Activated T-cell treated with anti-CD3 and anti-CD28 coated beads, Interleukin-2, amount 50 U/mL, for 1 hour (primary cell): ENCODE data around the gene KRT8.
A peak's percentile ranks its signal among the peaks of the same experiment; 100 is the strongest.
"Not testable (repeated sequence)": the region's sequence is repeated elsewhere in the genome, so short reads cannot be mapped to it uniquely, and the experiment has no call there.

ENCODE experiments used
- DNase-seq: peaks from one replicate; pipeline ENCODE4 v3.0.0-alpha.2; 2020

KRT8 gene

DNA sequence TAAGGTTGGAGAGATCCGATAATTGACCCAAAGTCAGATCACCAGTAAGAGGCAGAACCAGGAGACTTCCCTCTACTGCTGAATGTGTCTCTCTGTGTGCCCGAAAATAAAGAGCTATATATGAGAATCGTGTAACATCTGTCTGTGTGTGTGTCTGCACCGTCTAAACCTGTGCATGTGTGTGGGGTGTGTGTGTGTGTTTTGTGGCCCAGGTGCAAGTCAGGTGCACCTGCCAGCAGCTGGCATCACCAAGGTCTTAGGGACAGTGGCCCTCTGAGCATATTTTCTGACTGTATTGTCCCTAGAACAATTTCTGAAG lies 31.4 kb downstream of the KRT8 start:
- DNase-seq, result no peak

DNA sequence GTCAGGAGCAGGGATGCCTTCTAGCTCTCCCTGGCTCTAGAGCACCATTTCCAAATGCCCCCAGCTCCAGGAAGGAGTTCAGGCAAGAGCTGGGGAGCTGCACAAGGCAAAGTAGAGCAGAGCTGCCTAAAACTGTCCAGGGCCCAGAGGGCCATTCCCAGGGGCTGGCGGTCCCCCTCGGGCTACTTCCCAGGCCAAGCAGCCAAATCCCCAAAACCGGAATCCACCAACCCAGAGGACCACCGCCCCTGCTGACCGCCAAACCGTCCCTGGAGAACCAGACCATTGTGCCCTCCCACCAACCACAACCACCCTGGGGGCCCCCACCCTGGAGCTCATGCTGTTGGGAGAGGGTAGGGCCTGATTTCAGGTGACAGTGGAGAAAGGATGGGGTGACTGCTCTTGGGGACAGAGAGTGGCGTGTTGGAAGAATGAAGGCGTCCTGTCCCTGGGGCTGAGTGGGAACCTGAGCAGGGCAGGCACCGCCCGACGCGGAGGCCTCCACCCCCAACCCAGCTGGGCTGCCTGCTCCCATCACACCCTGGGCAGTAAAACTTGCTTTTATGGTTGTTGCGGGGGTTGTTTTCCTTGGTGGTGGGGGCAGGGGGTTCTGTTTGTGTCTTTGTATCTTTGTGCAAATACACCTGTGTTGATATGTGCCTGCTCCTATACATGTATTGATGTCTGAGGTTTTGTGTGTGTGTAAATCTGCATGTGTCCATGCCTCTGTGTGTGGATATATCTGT lies 32.1 kb downstream of the KRT8 start:
- DNase-seq, result no peak

- no peak for DNase-seq
These were observed 33.4 kb downstream of the KRT8 start for GRCh38 chr12:52871291-52872039.

DNA sequence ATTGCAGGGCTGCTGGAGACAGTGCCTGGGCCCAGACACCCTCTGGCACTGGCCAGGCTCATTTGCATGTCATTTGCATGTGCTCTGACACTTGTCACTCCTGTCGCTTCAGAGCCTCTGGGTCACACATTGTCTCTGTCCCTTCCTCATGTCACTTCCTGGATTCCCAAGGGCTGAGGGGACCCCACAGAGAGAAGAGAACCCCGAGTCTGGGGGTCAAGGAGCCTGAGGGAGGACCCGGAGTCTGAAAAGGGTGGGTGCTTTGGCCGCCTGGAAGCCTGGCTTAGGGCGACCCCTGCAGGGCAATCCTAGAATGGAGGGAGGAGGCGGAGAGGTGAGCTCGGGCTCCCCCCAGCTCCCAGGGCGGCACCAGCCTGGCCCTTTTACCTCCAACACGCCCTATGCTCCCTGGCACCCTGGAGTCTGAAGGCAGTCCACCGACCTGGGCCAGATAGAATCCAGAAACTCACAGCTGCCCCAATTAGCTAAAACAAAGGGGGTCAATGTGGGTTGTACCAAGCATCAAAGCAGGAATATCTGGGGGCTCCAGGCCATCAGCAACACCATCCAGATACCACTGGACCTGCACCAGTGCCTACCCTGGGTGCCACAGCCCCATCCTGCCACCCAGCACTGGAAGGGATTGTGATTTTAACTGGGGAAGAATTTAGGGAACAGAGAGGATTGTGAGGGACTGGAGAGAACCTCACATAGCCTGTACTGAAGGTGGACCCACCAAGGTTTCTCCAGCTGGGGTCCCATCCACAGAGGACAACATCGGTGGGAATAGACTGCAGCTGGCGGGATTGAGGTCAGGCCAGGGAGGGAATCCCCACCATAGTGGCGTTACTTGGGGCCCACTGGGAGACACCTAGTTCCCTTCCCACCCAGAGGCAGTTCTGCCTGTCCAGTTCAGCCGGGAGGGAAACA lies 34.2 kb downstream of the KRT8 start:
- DNase-seq, result peak; percentile 87

DNA sequence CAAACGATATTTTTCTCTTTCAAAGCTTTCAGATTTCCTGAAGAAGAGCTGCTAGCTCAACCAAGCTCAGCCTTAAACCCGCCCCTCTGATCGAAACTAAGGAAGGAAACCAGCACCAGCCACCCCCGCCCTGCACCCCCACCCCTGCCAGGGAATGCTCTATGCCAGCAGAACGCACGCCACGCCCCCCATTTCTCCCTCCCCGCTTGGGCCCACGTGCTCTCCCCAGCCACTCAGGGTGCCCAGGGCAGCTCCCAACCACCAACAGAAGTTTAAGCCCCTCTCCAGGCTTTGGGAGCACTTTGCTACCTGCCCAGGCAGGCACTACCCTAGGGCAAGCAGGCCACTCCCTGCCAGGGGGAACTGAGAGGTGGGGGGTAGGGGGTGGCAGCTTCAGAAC lies 37.2 kb downstream of the KRT8 start:
- peak; percentile 48 for DNase-seq

DNA sequence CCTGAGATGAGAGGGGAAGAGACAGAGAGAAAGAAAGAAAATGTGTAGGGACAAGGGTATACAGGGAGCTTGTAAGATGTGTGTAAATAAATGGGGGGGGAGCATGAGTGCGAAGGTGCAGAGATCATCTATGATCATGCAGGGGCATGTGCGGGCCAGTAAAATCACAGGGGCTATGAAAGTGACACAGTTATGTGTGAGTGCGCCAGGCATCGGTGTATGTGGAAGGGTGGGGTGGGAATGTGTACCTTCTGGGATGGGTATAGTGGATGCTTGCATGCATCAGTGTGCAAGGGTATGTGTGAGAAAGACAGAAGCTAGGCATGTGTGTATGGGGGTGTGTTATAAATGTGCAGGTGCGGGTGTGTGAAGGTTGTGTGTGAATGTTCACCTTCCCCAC lies 37.7 kb downstream of the KRT8 start:
- DNase-seq, result no peak

DNA sequence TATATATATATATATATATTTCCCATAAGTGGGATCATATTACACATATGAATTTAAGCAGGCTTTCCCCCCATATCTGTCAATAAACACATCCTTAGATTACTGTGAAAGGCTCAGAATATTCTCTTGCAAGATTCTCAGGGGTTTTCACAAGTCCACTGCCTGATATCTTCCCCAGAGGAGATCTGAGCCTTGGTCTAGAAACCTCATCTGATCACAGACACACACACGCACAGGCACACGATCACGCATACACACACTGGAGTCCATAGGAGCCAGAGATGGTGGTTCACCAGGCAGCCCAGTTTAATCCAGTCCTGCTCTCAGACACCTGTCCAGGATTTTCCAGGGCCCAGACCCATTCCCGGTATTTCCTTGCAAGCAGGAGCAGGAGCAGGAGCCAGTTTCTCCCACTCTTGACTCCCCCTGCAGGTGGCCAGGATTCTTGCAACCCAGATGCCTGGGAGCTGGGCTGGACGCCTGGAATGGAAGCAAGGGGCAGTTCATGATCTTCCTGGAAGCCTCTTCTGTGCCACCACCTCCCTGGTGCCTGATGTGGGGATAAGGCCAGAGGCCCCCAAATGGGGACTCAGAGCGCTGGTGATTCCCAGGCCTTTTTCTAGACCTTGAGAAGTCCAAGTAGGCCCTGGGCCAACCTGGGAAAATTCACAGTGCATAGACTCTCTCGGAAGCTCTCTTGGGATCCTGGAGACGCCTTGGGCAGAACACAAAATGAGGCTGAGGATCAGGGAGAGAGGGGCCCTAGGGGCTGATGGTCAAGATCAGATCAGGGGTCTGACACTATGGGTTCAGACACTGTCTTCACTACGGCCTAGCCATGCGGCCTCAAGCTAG lies 39.6 kb downstream of the KRT8 start:
- DNase-seq, result no peak

DNA sequence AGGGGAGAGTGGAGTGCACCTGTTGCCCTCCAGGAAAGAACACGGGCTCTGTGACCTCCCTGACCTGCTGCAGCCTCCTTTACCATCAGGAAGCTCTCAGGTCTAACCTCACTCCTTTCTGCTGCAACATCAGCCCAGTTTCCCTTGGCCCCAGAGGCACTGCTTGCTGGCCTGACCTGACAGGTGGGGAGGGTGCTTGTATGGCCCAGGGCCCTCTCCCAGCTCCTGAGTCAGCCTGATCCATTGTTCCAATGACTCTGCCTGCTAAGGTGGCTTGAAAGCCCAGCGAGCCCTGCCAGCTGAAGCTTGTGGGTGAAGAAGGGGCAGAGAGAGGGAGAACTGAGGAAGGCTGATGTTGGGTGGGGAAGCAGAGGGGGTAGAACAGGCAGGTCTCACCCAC lies 42.9 kb downstream of the KRT8 start:
- no peak for DNase-seq

GRCh38 chr12:52861511-52861910 lies 43.4 kb downstream of the KRT8 start:
- no peak for DNase-seq

DNA sequence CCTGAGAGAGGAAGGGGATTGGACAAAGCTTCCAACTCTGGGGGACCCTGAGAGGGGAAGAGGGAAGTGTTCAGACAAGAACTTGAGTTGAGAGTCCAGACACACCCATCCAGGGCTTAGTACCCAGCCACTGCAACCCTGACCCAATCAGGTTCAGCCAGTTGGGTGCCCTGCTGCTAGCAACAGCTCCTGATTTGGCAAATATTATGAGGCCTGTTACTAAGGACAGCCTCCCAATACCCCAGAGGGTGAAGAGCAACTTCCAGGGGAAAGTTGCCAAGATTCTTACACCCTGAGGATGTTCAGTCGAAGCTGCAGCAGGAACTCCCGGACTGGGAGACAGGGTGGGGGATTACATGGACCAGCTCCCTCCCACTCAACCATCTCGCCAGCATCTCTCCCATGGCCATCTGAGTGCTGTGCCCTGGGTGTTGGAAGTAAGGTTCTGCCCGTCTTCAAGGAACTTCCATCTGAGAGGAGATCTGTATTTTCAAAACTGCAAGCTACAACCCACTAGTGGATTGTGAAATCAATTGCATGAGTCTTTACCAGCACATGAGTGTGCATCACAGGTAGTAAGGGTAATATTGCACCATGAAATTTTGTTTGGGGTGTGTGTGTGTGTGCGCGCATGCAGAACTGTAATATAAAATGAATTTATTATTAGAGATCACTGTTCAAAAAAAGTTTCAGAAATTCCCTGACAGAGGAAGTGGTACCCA lies 44.6 kb downstream of the KRT8 start:
- no peak for DNase-seq

GRCh38 chr12:52857500-52857899 lies 47.4 kb downstream of the KRT8 start:
- DNase-seq, result no peak

- no peak for DNase-seq
These were observed 48.1 kb downstream of the KRT8 start for GRCh38 chr12:52856787-52857186.

- not testable (repeated sequence) for DNase-seq
These were observed 48.8 kb downstream of the KRT8 start for GRCh38 chr12:52856077-52856476.

- DNase-seq, result no peak
These were observed 53.1 kb downstream of the KRT8 start for GRCh38 chr12:52851787-52852186.

DNA sequence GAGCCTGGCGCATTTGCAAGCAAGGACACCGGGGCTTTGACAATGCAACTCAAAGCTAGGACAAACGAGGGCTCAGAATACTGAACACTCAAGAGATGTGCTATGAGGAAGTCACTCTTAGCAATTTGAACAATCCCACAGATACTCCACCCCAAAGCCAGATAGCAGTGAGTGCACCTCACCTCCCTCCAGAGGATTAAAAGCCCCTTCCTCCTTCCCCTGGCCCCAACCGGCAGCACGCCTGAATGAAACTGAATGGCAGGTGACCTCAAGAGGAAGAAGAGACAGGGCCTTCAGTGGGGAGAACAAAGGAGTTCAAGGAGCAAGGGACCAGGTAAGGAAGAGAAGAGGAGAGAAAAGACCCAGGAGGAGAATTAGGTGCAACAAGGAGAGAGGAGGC lies 54.2 kb downstream of the KRT8 start:
- DNase-seq, result no peak

- DNase-seq, result no peak
These were observed 55.4 kb downstream of the KRT8 start for GRCh38 chr12:52849511-52849910.

DNA sequence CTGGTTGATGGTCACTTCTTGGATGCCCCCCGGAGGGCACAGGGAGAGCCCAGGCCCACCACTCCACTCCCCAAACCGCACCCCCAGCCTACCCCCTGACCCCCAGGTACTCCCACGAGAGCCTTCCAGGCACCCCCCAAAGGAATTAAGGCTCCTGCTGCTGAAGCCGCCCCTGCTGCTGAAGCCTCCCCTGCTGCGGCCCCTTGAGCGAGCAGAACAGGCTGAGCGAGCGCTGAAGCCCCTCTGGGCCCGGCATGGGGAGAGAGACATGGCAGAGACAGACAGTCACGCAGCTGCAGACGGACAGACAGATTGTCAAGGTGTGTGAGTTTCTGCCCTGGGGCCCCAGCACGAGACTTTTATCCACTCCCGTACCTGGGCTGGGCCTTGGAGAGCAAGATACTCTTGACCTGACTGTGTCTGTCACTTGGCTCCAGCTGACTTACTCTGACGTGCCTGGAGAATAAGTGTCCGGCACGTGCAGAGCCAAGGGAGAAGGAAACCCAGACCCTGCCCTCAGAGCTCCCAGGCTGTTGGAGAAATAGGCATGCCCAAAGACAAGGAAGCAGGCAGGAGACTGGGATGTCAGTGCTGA lies 56.1 kb downstream of the KRT8 start, which contains the start of gene KRT78:
TSS of gene KRT78 (minus strand) at position 334 of the 595 bp plus-strand sequence. CDS start at position 270, 64 bp downstream.
- no peak for DNase-seq

DNA sequence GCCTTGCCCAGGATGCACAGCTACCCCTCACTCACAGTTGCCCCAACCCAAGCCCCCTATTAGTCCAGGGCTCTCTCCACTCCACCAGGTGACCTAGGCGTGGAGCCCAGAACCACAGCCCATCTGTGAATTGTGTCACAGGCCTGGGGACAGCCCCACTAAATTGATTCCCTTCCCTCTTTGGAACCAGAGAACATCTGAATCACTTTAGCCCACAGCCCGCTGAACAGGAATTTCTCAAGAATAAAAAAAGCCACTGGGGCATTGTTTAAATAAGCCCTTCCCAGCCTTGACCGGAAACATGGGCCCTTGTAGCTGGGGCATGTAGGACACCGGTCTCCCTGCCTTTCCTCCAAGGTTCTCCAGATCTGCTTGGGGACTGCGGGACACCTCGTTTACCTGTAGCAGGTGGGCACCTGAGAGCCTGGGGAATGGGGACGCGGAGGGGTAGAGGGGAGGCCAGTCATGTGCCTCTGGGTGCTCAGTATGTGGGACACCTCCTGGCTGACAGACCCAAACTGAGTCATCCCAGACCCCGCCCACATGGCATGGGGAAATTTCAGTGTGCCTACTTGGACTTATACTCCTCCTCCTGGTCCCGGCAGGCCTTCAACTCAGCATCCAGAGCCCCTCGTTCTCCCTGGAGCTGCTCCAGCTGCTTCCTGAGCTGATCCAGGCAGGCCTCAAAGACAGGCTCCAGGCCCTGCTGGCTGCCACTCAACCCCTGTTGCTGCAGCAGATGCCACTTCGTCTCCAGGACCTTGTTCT lies 57.4 kb downstream of the KRT8 start:
- DNase-seq, result no peak
